ENCODE data around the gene HOXD8.

GRCh38 chr2:176079831-176080539 lies 49.5 kb upstream of the HOXD8 start:
- peak; percentile 30; the same call in 1 of the 2 replicates for TF ChIP-seq CTCF (conservative IDR thresholded peaks at IDR 0.05)
- TF ChIP-seq EZH2 (IDR thresholded peaks at IDR 0.05; ENCODE audit: low read depth), result no peak
